PC-9 (cell line): ENCODE measurements around the gene ELMO1.

Experiments
- CTCF ChIP-seq: fragments of 200-600 bp; sonication (generic); conservative IDR thresholded peaks from 2 replicates; pipeline ENCODE4 v1.6.1; 2017; ENCODE audit warnings: mixed run types, antibody characterized with exemption, mild to moderate bottlenecking, moderate library complexity
- EZH2 ChIP-seq: fragments of 200-600 bp; sonication (generic); IDR thresholded peaks from 2 replicates; pipeline ENCODE4 v1.8.0; 2017; ENCODE audit warnings: antibody characterized with exemption, low read depth

- TF ChIP-seq CTCF (no peak), EZH2 (no peak)
Observed at GRCh38 chr7:36823353-36823752, 625.3 kb downstream of the ELMO1 start.
